ENCODE measurements around the gene VTI1A.

DNA sequence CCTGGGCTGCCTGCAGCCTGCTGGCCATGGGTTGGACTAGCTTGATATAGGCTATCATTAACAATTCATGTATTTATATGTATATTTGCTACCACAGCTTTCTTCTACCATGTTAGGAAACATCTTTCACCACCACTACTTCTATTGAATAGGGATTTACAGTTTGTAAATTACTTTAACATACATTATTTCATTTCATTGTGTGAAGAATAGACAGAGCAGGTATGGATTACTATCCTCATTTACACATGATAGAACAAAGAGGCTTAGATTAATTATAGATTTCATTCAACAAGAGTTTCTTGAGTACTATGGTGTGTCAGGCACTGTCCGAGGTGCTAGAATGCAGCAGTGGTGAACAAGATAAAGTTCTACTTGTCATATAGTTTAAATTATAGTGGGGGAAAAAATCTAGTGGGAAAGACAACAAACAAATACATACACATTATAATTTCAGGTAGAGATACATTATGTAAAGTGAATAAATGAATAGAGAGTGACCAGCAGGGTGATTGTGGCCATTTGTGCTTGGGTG, 20.6 kb downstream of the VTI1A start:
- TF ChIP-seq, protein P1, sequence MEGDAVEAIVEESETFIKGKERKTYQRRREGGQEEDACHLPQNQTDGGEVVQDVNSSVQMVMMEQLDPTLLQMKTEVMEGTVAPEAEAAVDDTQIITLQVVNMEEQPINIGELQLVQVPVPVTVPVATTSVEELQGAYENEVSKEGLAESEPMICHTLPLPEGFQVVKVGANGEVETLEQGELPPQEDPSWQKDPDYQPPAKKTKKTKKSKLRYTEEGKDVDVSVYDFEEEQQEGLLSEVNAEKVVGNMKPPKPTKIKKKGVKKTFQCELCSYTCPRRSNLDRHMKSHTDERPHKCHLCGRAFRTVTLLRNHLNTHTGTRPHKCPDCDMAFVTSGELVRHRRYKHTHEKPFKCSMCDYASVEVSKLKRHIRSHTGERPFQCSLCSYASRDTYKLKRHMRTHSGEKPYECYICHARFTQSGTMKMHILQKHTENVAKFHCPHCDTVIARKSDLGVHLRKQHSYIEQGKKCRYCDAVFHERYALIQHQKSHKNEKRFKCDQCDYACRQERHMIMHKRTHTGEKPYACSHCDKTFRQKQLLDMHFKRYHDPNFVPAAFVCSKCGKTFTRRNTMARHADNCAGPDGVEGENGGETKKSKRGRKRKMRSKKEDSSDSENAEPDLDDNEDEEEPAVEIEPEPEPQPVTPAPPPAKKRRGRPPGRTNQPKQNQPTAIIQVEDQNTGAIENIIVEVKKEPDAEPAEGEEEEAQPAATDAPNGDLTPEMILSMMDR (IDR thresholded peaks at IDR 0.05; ENCODE audit: low read length) = no peak
- no peak for TF ChIP-seq EZH2 (optimal IDR thresholded peaks at IDR 0.05; ENCODE audit: low read depth, low read length)
